SK-N-SH (cell line): Measurements from ENCODE around the gene PIAS3. TPM values are rescaled to one million over a fixed set of nuclear protein-coding genes. Genes with fewer than 3 reads are reported as not detected.

ENCODE experiments used
- CTCF ChIA-PET: fragments of 300-600, 350-600 bp; formaldehyde crosslinking; extraction: SDS; loops from one replicate; lab custom pipeline; 2021; lab: Yijun Ruan, JAX
- POLR2A ChIA-PET: fragments of 350-600 bp; sonication (Branson Sonifier 250); formaldehyde crosslinking; extraction: SDS; loops from one replicate; lab custom pipeline; 2020; ENCODE audit warnings: antibody characterized with exemption, inconsistent platforms; lab: Yijun Ruan, JAX
- DNase-seq: peaks from one replicate; pipeline ENCODE4 v3.0.0; 2012
- H2AFZ ChIP-seq: fragments of 200-600 bp; sonication (generic); 2 replicates; pipeline ENCODE4 v1.8.1; 2016; ENCODE audit warnings: antibody characterized with exemption, mild to moderate bottlenecking, low read depth
- H3F3A ChIP-seq: fragments of 200-600 bp; sonication (generic); replicated peaks from 2 replicates; pipeline ENCODE3; 2016; ENCODE audit warnings: antibody characterized with exemption, mild to moderate bottlenecking; ENCODE audit not compliant: insufficient read depth
- H3K27ac ChIP-seq, 2 experiments: fragments of 200-500 bp in 1 of 2; fragments of 200-600 bp in 1 of 2; sonication (Bioruptor generic) in 1 of 2; sonication (generic), shearing (Covaris generic) in 1 of 2; 2 replicates each; pipeline versions ENCODE4 v1.5.1 to v1.6.1; 2014 to 2016; ENCODE audit warnings: low read depth in 2 of 2, inconsistent platforms in 1 of 2, low read length in 1 of 2, mild to moderate bottlenecking in 1 of 2, mixed read lengths in 1 of 2
- H3K27me3 ChIP-seq: fragments of 200-600 bp; sonication (generic), shearing (Covaris generic); 2 replicates; pipeline ENCODE4 v1.6.1; 2016; ENCODE audit warnings: mixed run types; ENCODE audit not compliant: insufficient read depth
- H3K36me3 ChIP-seq, 2 experiments: fragments of 200-500 bp in 1 of 2; fragments of 200-600 bp in 1 of 2; sonication (Bioruptor generic) in 1 of 2; sonication (generic) in 1 of 2; replicated peaks in 1 of 2; 2 replicates each; pipeline versions ENCODE3 to v1.5.1; 2014 to 2016; ENCODE audit warnings: low read length in 1 of 2, mild to moderate bottlenecking in 1 of 2; ENCODE audit not compliant: insufficient read depth in 2 of 2, control insufficient read depth in 1 of 2
- H3K4me1 ChIP-seq, 2 experiments: fragments of 200-500 bp in 1 of 2; fragments of 200-600 bp in 1 of 2; sonication (Bioruptor generic) in 1 of 2; sonication (generic), shearing (Covaris generic) in 1 of 2; 2 replicates each; pipeline versions ENCODE4 v1.5.1 to v1.6.1; 2014 to 2016; ENCODE audit warnings: low read depth in 1 of 2, low read length in 1 of 2, mixed run types in 1 of 2; ENCODE audit not compliant: insufficient read depth in 2 of 2, control insufficient read depth in 1 of 2
- H3K4me2 ChIP-seq: fragments of 200-600 bp; sonication (generic), shearing (Covaris generic); 2 replicates; pipeline ENCODE4 v1.6.1; 2017; ENCODE audit warnings: mixed run types
- H3K4me3 ChIP-seq, 2 experiments: fragments of 200-500 bp in 1 of 2; fragments of 200-600 bp in 1 of 2; sonication (Bioruptor generic) in 1 of 2; sonication (generic), shearing (Covaris generic) in 1 of 2; 2 replicates each; pipeline versions ENCODE4 v1.5.1 to v1.8.1; 2014 to 2016; ENCODE audit warnings: low read depth in 2 of 2, inconsistent platforms in 1 of 2, low read length in 1 of 2, mild to moderate bottlenecking in 1 of 2, mixed read lengths in 1 of 2, moderate library complexity in 1 of 2
- H3K79me2 ChIP-seq: fragments of 200-600 bp; sonication (generic); 2 replicates; pipeline ENCODE4 v1.8.1; 2017; ENCODE audit warnings: mild to moderate bottlenecking; ENCODE audit not compliant: insufficient read depth
- H3K9ac ChIP-seq: fragments of 200-600 bp; sonication (generic); 2 replicates; pipeline ENCODE4 v1.6.1; 2017; ENCODE audit warnings: mixed run types
- H3K9me2 ChIP-seq: fragments of 200-600 bp; sonication (generic); 2 replicates; pipeline ENCODE4 v1.6.1; 2017; ENCODE audit warnings: mixed run types
- H3K9me3 ChIP-seq: fragments of 200-600 bp; sonication (generic); 2 replicates; pipeline ENCODE4 v1.6.1; 2017; ENCODE audit warnings: mixed run types, mild to moderate bottlenecking, moderate library complexity
- H4K20me1 ChIP-seq: fragments of 200-600 bp; sonication (generic); 2 replicates; pipeline ENCODE4 v1.6.1; 2017; ENCODE audit warnings: mild to moderate bottlenecking, mixed run types; ENCODE audit not compliant: insufficient read depth
- CHD2 ChIP-seq: fragments of 150-350 bp; IDR thresholded peaks from 2 replicates; pipeline ENCODE4 v1.6.1; 2018; ENCODE audit warnings: low read length; ENCODE audit not compliant: partially characterized antibody
- ELF1 ChIP-seq: IDR thresholded peaks from 2 replicates; pipeline ENCODE4 v1.4.0; 2012
- EZH2phosphoT487 ChIP-seq: fragments of 200-600 bp; sonication (generic); IDR thresholded peaks from 2 replicates; pipeline ENCODE4 v1.6.1; 2017; ENCODE audit warnings: low read depth, mixed run types, mild to moderate bottlenecking, antibody characterized with exemption, moderate library complexity, borderline replicate concordance
- FOSL2 ChIP-seq: IDR thresholded peaks from 2 replicates; pipeline ENCODE4 v1.4.0; 2012; ENCODE audit warnings: low read depth, mild to moderate bottlenecking, moderate library complexity, borderline replicate concordance
- MEF2A ChIP-seq: IDR thresholded peaks from 2 replicates; pipeline ENCODE4 v1.4.0; 2012; ENCODE audit warnings: low read depth, borderline replicate concordance
- NFIC ChIP-seq: IDR thresholded peaks from 2 replicates; pipeline ENCODE4 v1.4.0; 2012; ENCODE audit warnings: borderline replicate concordance
- POLR2AphosphoS5 ChIP-seq: IDR thresholded peaks from 2 replicates; pipeline ENCODE4 v1.6.1; 2012; ENCODE audit warnings: low read depth, low read length
- TCF12 ChIP-seq: IDR thresholded peaks from 2 replicates; pipeline ENCODE4 v1.4.0; 2012
- YY1 ChIP-seq: IDR thresholded peaks from 2 replicates; pipeline ENCODE4 v1.4.0; 2012; ENCODE audit warnings: low read depth, mild to moderate bottlenecking
- WGBS: methylation state at CpG from one replicate; pipeline ENCODE4 v1.1.6; 2017; ENCODE audit warnings: low lambda C conversion rate; 5-methylcytosine and 5-hydroxymethylcytosine counted together
- polyA plus RNA-seq, 3 experiments: library from polyadenylated mRNA; depleted of rRNA; stranded (reverse); fragments of >200 nt; gene quantifications; 2 replicates each; pipeline ENCODE4 v1.2.3, GENCODE V29; 2012

Gene PIAS3
- polyA plus RNA-seq, 1 of the 3 experiments (the other 2 are of a cell fraction): 35.5 TPM

DNA sequence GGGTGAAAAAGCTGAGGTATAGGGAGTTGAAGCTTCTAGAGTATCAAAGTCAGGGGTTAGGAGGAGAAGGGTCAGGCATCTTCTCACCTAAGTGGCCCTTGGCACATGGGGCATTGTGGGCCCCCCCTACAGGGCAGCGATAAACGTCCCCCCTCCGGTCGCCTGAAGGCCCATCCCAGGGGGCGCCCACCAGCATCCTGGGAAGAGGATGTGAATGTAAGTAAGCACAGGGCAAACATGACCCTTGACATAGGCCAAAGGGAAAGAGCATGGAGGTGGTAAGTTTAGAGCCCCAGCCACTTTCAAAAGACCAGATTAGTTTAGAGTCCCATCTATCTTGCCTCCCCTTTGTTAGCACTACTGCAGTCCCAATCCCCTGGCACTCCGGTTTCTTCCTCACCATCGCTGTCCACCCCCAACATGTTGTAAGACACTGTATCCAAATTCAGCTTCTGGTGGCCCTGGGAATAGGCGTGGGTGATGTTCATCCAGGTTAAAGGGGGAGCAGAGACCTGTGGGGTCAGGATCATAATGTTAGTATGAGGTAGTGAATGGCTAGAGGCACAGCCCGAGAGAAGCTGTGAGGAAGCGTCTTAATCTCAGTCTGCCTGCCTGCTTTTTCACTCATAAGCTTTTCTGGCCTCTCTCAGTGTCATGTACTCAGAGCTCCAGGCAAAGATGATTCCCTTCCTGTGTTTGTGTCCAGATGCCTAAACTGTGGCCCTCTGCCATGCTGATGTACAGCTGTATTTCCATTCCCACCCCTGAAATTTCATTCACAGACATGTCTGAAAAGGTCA lies 48.3 kb upstream of the PIAS3 start:
- TF ChIP-seq YY1 (no peak), TCF12 (no peak)
- H3K79me2 ChIP-seq: no peaks in the 10 kb centered on the region
- H4K20me1 ChIP-seq: no peaks in the 10 kb centered on the region
- ChIA-PET POLR2A (no interaction called here), CTCF (interaction anchor here (0.8 to 16.4 kb wide), 8 partner anchors 12 to 126 kb away, joined by 3 to 281 read pairs (median 8); partner anchors contain the start of genes NUDT17 and PEX11B)
- no peak overlapping the region for H3K27ac ChIP-seq
- H3K4me2 ChIP-seq: no peak overlapping the region
- peaks cover 11 to 15% of the 10 kb centered on the region in 2 experiments for H3K36me3 ChIP-seq
- no peaks in the 10 kb centered on the region for H3K9me2 ChIP-seq
- H3K4me1 ChIP-seq: peaks cover 5 to 8% of the 10 kb centered on the region in 2 experiments; a peak in 2 of 4 replicates
- no peaks in the 10 kb centered on the region for H3K27me3 ChIP-seq
- H2AFZ ChIP-seq: no peak overlapping the region
- peaks cover 12% of the 10 kb centered on the region for H3F3A ChIP-seq
- DNase-seq: no peak
- no peak overlapping the region for H3K9ac ChIP-seq
- 92% methylated on average over 10 of the region's 10 CpGs for WGBS
- H3K9me3 ChIP-seq: no peaks in the 10 kb centered on the region
- no peak overlapping the region for H3K4me3 ChIP-seq

DNA sequence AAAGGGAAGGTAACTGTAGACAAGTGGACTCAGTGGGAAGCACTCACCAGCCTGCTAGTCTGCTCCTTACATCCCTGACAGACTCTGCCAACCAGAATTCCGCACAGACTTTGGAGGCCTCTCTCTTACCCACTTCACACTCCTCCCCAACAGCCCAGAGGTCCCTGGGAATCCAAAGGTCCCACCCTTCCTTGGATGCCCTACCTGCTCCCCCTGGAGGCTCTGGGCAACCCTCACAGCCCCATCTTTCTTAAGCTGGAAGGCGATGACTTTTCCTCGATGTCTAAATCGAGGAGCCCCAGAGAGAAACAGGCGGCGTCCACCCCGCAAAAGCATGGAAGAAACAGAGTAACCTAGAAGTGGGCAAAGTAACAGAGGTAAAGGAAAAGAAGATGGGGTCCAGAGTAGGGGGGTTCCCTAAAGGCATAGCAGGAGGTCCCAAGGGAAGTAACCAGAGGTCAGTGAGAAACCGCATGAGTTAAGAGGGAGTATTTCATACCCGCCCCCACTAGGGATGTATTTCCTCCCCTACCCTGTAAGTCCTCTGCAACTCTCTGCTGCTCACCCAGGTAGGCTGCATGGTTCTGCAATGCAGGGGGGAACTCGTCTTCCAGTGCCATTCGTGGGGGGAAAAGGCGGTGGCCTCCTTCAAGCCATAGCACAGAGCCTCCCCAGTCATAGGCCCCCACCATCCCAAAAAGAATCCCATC lies 42.6 kb upstream of the PIAS3 start:
- Histone ChIP-seq H3K79me2 (no peaks in the 10 kb centered on the region), H3K27me3 (no peaks in the 10 kb centered on the region), H4K20me1 (no peaks in the 10 kb centered on the region), H3K4me1 (no peaks in the 10 kb centered on the region), H3K9ac (no peak overlapping the region), H3K4me3 (no peak overlapping the region), H3K9me2 (no peaks in the 10 kb centered on the region), H3K9me3 (no peaks in the 10 kb centered on the region), H3K4me2 (no peak overlapping the region), H3F3A (no peaks in the 10 kb centered on the region), H2AFZ (no peak overlapping the region), H3K36me3 (no peaks in the 10 kb centered on the region), H3K27ac (no peak overlapping the region)
- DNase-seq: no peak
- 94% methylated on average over 12 of the region's 12 CpGs for WGBS
- ChIA-PET POLR2A (no interaction called here), CTCF (interaction anchor here (1.0 to 1.6 kb wide), 2 partner anchors 8 to 10 kb away, joined by 4 to 11 read pairs; partner anchors contain the start of gene ITGA10)
- TF ChIP-seq EZH2phosphoT487 (no peak), POLR2AphosphoS5 (no peak), MEF2A (no peak), FOSL2 (no peak), CHD2 (no peak), ELF1 (no peak), NFIC (no peak)

DNA sequence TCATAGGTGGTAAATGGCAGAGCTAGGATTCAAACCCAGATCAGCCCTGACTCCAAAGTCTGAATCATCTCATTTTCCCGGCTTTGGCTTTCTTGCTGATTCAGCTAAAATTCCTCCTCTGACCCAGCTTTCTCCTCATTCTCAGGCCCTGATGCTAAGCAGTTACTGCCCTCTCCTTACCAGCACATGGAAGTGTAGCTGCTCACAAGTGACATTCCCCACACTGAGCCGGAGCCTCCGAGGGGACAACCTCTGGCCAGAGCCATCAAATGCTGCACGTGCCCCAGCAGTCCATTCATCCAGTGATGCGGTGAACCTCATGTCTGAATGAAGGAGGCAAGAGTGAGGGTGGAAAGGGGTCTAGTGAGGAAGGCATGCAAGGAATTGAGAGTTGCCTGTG lies 39.9 kb upstream of the PIAS3 start:
- Histone ChIP-seq H3K4me2 (no peak overlapping the region), H3K79me2 (no peaks in the 10 kb centered on the region), H3K9ac (no peak overlapping the region), H3K9me2 (no peaks in the 10 kb centered on the region), H3K36me3 (no peaks in the 10 kb centered on the region), H3K4me3 (no peak overlapping the region), H2AFZ (no peak overlapping the region), H3K27me3 (no peaks in the 10 kb centered on the region), H3K27ac (no peak overlapping the region), H3F3A (no peaks in the 10 kb centered on the region), H4K20me1 (no peaks in the 10 kb centered on the region), H3K9me3 (no peaks in the 10 kb centered on the region), H3K4me1 (0 out of 4 replicates have a peak, but pooled peaks cover 0 to under 1% of the 10 kb centered on the region in 2 experiments)
- TF ChIP-seq MEF2A: no peak
- POLR2A ChIA-PET: no interaction called here
- DNase-seq: no peak
- 93% methylated on average over 5 of the region's 5 CpGs for WGBS
- CTCF ChIA-PET: interaction anchor here (11.0 kb wide), 1 partner anchor 13 kb away, joined by 281 read pairs; the partner anchor contains the start of genes ITGA10 and PEX11B
